Keratinocyte (primary cell): Measurements from ENCODE around the gene GPR160. TPM values are rescaled to one million over a fixed set of nuclear protein-coding genes. Genes with fewer than 3 reads are reported as not detected.

ENCODE experiments used
- DNase-seq: peaks from one replicate; pipeline ENCODE4 v3.0.0-alpha.2; 2011; ENCODE audit warnings: low read depth, missing footprints, low spot score
- FAIRE-seq: peaks from 2 replicates; lab custom pipeline; 2011; peaks lifted over from hg19 to GRCh38; lab: Jason Lieb, UNC
- H2AFZ ChIP-seq: 2 replicates; pipeline ENCODE4 v1.6.0; 2012; ENCODE audit warnings: low read length, control low read depth, inconsistent platforms; ENCODE audit not compliant: control insufficient read depth
- H3K27ac ChIP-seq: 2 replicates; pipeline ENCODE4 v1.5.1; 2011; ENCODE audit warnings: low read length; ENCODE audit not compliant: control insufficient read depth, insufficient read depth
- H3K27me3 ChIP-seq: 3 replicates; pipeline ENCODE4 v1.6.0; 2011; ENCODE audit warnings: low read length; ENCODE audit not compliant: control insufficient read depth, insufficient read depth; ENCODE audit errors: extremely low read depth
- H3K36me3 ChIP-seq, 2 experiments: 2 replicates in 1 of 2; 3 replicates in 1 of 2; pipeline ENCODE4 v1.5.1; 2011; ENCODE audit warnings: low read length in 2 of 2, mild to moderate bottlenecking in 1 of 2; ENCODE audit not compliant: control insufficient read depth in 2 of 2, insufficient read depth in 2 of 2; ENCODE audit errors: extremely low read depth in 1 of 2
- H3K4me1 ChIP-seq: 3 replicates; pipeline ENCODE4 v1.5.1; 2011; ENCODE audit warnings: low read length; ENCODE audit not compliant: control insufficient read depth, insufficient read depth; ENCODE audit errors: extremely low read depth
- H3K4me2 ChIP-seq: 3 replicates; pipeline ENCODE4 v1.6.0; 2011; ENCODE audit warnings: low read depth, low read length; ENCODE audit not compliant: control insufficient read depth, insufficient read depth; ENCODE audit errors: extremely low read depth
- H3K4me3 ChIP-seq, 3 experiments: fragments of 200-600 bp in 1 of 3; sonication (generic) in 1 of 3; 2 replicates in 2 of 3; 3 replicates in 1 of 3; pipeline ENCODE4 v1.5.1; 2011 to 2016; ENCODE audit warnings: low read length in 3 of 3, mild to moderate bottlenecking in 3 of 3, control low read depth in 2 of 3, inconsistent platforms in 1 of 3, low read depth in 1 of 3, mixed read lengths in 1 of 3, mixed run types in 1 of 3, moderate library complexity in 1 of 3; ENCODE audit not compliant: control insufficient read depth in 2 of 3, insufficient read depth in 2 of 3; ENCODE audit errors: extremely low read depth in 1 of 3
- H3K79me2 ChIP-seq: 2 replicates; pipeline ENCODE4 v1.6.0; 2012; ENCODE audit warnings: low read length; ENCODE audit not compliant: control insufficient read depth, insufficient read depth
- H3K9ac ChIP-seq: 3 replicates; pipeline ENCODE4 v1.6.0; 2011; ENCODE audit warnings: low read length; ENCODE audit not compliant: control insufficient read depth, insufficient read depth; ENCODE audit errors: extremely low read depth
- H3K9me1 ChIP-seq: 3 replicates; pipeline ENCODE4 v1.6.0; 2011; ENCODE audit warnings: low read length; ENCODE audit not compliant: control insufficient read depth, insufficient read depth; ENCODE audit errors: extremely low read depth
- H3K9me3 ChIP-seq: 2 replicates; pipeline ENCODE4 v1.5.1; 2012; ENCODE audit warnings: low read depth, low read length; ENCODE audit not compliant: control insufficient read depth
- H4K20me1 ChIP-seq: 3 replicates; pipeline ENCODE4 v1.6.0; 2011; ENCODE audit warnings: low read length; ENCODE audit not compliant: control insufficient read depth, insufficient read depth; ENCODE audit errors: extremely low read depth
- CTCF ChIP-seq, 3 experiments: IDR thresholded peaks in 1 of 3; conservative IDR thresholded peaks in 1 of 3; optimal IDR thresholded peaks in 1 of 3; 2 replicates in 2 of 3; 3 replicates in 1 of 3; pipeline versions ENCODE3 to v1.5.1; 2011; ENCODE audit warnings: low read length in 3 of 3, mild to moderate bottlenecking in 3 of 3, moderate library complexity in 2 of 3, control low read depth in 1 of 3, inconsistent platforms in 1 of 3; ENCODE audit not compliant: insufficient read depth in 2 of 3; ENCODE audit errors: extremely low read depth in 1 of 3
- EZH2 ChIP-seq: IDR thresholded peaks from one replicate; pipeline ENCODE4 v1.6.1; 2012; ENCODE audit warnings: inconsistent platforms, mild to moderate bottlenecking, low read length, moderate library complexity
- dilution Hi-C: fragments of 300-500 bp; cut with MboI; formaldehyde crosslinking; loops from one replicate; pipeline ENCODE4 v1.7.0; 2020; ENCODE audit warnings: low sequenced_read_pairs; ENCODE audit not compliant: extremely low pct_ligation_motif_present
- polyA plus RNA-seq, 5 experiments: library from polyadenylated mRNA; depleted of rRNA in 3 of 5; stranded (reverse) in 3 of 5; stranded (forward) in 1 of 5; unstranded in 1 of 5; fragments of >200 nt; gene quantifications; 1 replicate in 1 of 5; 2 replicates in 3 of 5; 3 replicates in 1 of 5; pipeline versions ENCODE4 v1.2.1 to v1.2.3, GENCODE V29; 2011 to 2012; ENCODE audit warnings: missing spikeins in 2 of 5, low read depth in 1 of 5, low replicate concordance in 1 of 5

The GPR160 gene
- polyA plus RNA-seq, 1 donor (not counting 4 experiments of a cell fraction or from before 2014, with no cell fraction given) = 0.22 TPM

DNA sequence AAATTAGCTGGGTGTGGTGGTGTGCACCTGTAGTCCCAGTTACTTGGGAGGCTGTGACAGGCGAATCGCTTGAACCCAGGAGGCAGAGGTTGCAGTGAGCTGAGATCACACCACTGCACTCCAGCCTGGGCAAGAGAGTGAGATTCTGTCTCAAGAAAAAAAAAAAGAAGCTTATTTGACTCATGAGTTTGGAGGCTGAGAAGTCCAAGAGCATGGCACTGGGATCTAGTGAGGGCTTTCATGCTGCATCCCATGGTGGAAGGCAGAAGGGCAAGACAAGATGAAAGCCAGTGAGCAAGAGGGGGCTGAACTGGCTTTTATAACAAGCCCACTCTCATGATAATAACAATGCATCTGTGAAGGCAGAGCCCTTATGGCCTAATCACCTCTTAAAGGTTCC lies 37.7 kb upstream of the GPR160 start:
- Histone ChIP-seq H3K79me2 (no peaks in the 10 kb centered on the region), H3K27me3 (no peaks in the 10 kb centered on the region), H3K9me3 (no peaks in the 10 kb centered on the region), H3K4me2 (no peak overlapping the region), H3K4me3 (no peak overlapping the region), H2AFZ (no peak overlapping the region), H3K9ac (no peak overlapping the region), H3K27ac (no peak overlapping the region), H3K4me1 (no peaks in the 10 kb centered on the region), H3K9me1 (no peaks in the 10 kb centered on the region), H3K36me3 (peaks cover 1 to 3% of the 10 kb centered on the region in 2 experiments), H4K20me1 (no peaks in the 10 kb centered on the region)
- no peak for FAIRE-seq
- TF ChIP-seq CTCF (optimal IDR thresholded peaks at IDR 0.05 in 1 of 3, IDR thresholded peaks at IDR 0.05 in 1 of 3, conservative IDR thresholded peaks at IDR 0.05 in 1 of 3; ENCODE audit: extremely low read depth in 1 of 3, insufficient read depth in 2 of 3, low read length in 3 of 3) (no peak), EZH2 (no peak)
- dilution Hi-C loops = no loop called here
- DNase-seq = no peak

DNA sequence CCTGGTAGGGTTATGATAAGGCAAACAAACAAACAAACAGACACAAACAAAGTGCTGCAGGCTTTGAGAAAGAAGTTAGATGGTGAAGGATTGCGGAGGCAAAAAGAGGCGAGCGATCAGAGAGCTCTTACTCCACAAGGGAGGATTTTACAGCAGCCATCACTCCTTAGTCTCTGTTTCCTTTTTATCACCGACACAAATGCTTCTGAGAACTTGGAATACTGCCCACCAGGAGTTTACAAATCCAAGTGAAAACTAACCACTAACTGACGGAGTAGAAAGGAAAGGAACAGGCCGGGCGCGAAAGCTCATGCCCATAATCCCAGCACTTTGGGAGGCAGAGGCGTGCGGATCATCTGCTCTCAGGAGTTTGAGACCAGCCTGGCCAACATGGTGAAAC lies 35.6 kb upstream of the GPR160 start:
- Histone ChIP-seq H4K20me1 (no peaks in the 10 kb centered on the region), H3K4me2 (no peak overlapping the region), H3K27me3 (no peaks in the 10 kb centered on the region), H2AFZ (no peak overlapping the region), H3K27ac (no peak overlapping the region), H3K36me3 (no peaks in the 10 kb centered on the region), H3K79me2 (no peaks in the 10 kb centered on the region), H3K9ac (no peak overlapping the region), H3K9me1 (no peaks in the 10 kb centered on the region), H3K4me3 (no peak overlapping the region), H3K4me1 (no peaks in the 10 kb centered on the region), H3K9me3 (no peaks in the 10 kb centered on the region)
- FAIRE-seq (no peak), DNase-seq (no peak)
- dilution Hi-C loops = no loop called here
- TF ChIP-seq EZH2 (no peak), CTCF (optimal IDR thresholded peaks at IDR 0.05 in 1 of 3, IDR thresholded peaks at IDR 0.05 in 1 of 3, conservative IDR thresholded peaks at IDR 0.05 in 1 of 3; ENCODE audit: extremely low read depth in 1 of 3, insufficient read depth in 2 of 3, low read length in 3 of 3) (no peak)
